Measurements from ENCODE around the gene LGALS9B. TPM values are rescaled to one million over a fixed set of nuclear protein-coding genes. Genes with fewer than 3 reads are reported as not detected.

Gene LGALS9B
- total and polyA plus RNA-seq, 8 donors, result 1.3 to 131 (median 11.0) TPM

Small RNA genes within 50 kb of the gene (small RNA-seq; reads per million reads assigned to genes)
- 0 reads per million in 4 donors for gene YWHAEP3

Other genes with a start within 250 kb of the LGALS9B start
- not detected for gene CDRT15L2, start 112.2 kb upstream of the LGALS9B start, total RNA-seq
- gene CDRT15L2, start 112.2 kb upstream of the LGALS9B start, polyA plus RNA-seq, result not detected

Measured in stomach (tissue), 8 donors.